Mucosa of descending colon (tissue), 3 donors: Measurements from ENCODE around the gene TRIM62. TPM values are rescaled to one million over a fixed set of nuclear protein-coding genes. Genes with fewer than 3 reads are reported as not detected.
"Not testable (repeated sequence)": the region's sequence is repeated elsewhere in the genome, so short reads cannot be mapped to it uniquely, and the experiment has no call there.

Source experiments
- ATAC-seq: fragments of 200-7000 bp; cut with Tn5 transposase; one replicate; pipeline ENCODE4 v1.9.1; 2020; ENCODE audit warnings: mild to moderate bottlenecking, moderate library complexity
- DNase-seq, 3 donors: peaks; one replicate each; pipeline ENCODE4 v3.0.0-alpha.2; 2020
- H3K36me3 ChIP-seq: fragments of 200-600 bp; one replicate; pipeline ENCODE4 v1.8.0; 2021; ENCODE audit warnings: low read depth, mild to moderate bottlenecking
- H3K4me1 ChIP-seq: fragments of 200-600 bp; one replicate; pipeline ENCODE4 v1.8.0; 2021; ENCODE audit warnings: low read depth, mild to moderate bottlenecking
- H3K4me3 ChIP-seq: fragments of 200-600 bp; one replicate; pipeline ENCODE4 v1.8.0; 2021; ENCODE audit warnings: mild to moderate bottlenecking
- H3K9me3 ChIP-seq: fragments of 200-600 bp; one replicate; pipeline ENCODE4 v1.8.0; 2021; ENCODE audit warnings: mild to moderate bottlenecking
- CTCF ChIP-seq: fragments of 200-600 bp; IDR thresholded peaks from one replicate; pipeline ENCODE4 v1.8.0; 2022; ENCODE audit warnings: antibody characterized with exemption, mild to moderate bottlenecking
- intact Hi-C, 2 donors: fragments of 100-400 bp; cut with DNase I in 1 of 2; cut with micrococcal nuclease in 1 of 2; formaldehyde crosslinking; loops; one replicate each; pipeline versions ENCODE4 v1.11.0 to v1.11.1; 2022; cut with DNase I, micrococcal nuclease
- total RNA-seq, 3 donors: library from RNA; stranded (reverse); fragmentation: NEBNext Ultra II Directional in 2 of 3; extraction: Animal tissue kit (Norgen Biotek cat#: 25700) in 2 of 3; gene quantifications; one replicate each; pipeline versions ENCODE4 v1.2.1 to v1.2.4, GENCODE V29; 2021 to 2023
- donor health status: DM: no; HTN: no; CAD: no; lungs with moderate emphysema.
- donor health status: DM: no; HTN: no; CAD: no.
- donor health status: DM: no; HTN: yes; CAD: no.

The TRIM62 gene
- total RNA-seq, 3 donors from 2014 or later = 5.0 to 9.3 (median 5.2) TPM

- Histone ChIP-seq H3K4me3 (no peak overlapping the region), H3K9me3 (no peaks in the 10 kb centered on the region), H3K4me1 (no peaks in the 10 kb centered on the region), H3K36me3 (no peaks in the 10 kb centered on the region)
- no peak for TF ChIP-seq CTCF
- intact Hi-C loops = no loop called here
- DNase-seq (no peak), ATAC-seq (no peak)
Observed at GRCh38 chr1:33140153-33141149, 41.4 kb downstream of the TRIM62 start.

GRCh38 chr1:33137800-33138199, 44.0 kb downstream of the TRIM62 start:
- ATAC-seq = no peak

GRCh38 chr1:33136041-33136440, 45.8 kb downstream of the TRIM62 start:
- H3K9me3 ChIP-seq, DNase-seq, intact Hi-C loops: not testable (repeated sequence)

More at GRCh38 chr1:33137800-33138199, 44.0 kb downstream of the TRIM62 start:
- peak in 1 of 3 donors; percentile 13 for DNase-seq
- H3K4me1 ChIP-seq = no peaks in the 10 kb centered on the region
- no peaks in the 10 kb centered on the region for H3K36me3 ChIP-seq
- intact Hi-C loops = no loop called here
- no peak for TF ChIP-seq CTCF
- no peak overlapping the region for H3K4me3 ChIP-seq
- no peaks in the 10 kb centered on the region for H3K9me3 ChIP-seq

GRCh38 chr1:33133478-33134105, 48.3 kb downstream of the TRIM62 start:
- no peak for TF ChIP-seq CTCF
- DNase-seq = no peak
- H3K9me3 ChIP-seq = no peaks in the 10 kb centered on the region
- no peaks in the 10 kb centered on the region for H3K4me1 ChIP-seq
- no peaks in the 10 kb centered on the region for H3K36me3 ChIP-seq
- intact Hi-C loops = no loop called here
- ATAC-seq = no peak
- H3K4me3 ChIP-seq = no peak overlapping the region

More at GRCh38 chr1:33136041-33136440, 45.8 kb downstream of the TRIM62 start:
- not testable (repeated sequence) for ATAC-seq, H3K4me3 ChIP-seq, H3K4me1 ChIP-seq, H3K36me3 ChIP-seq

- no peak for TF ChIP-seq CTCF
- Histone ChIP-seq H3K4me1 (no peaks in the 10 kb centered on the region), H3K36me3 (no peaks in the 10 kb centered on the region), H3K9me3 (no peaks in the 10 kb centered on the region), H3K4me3 (no peak overlapping the region)
- DNase-seq (no peak), ATAC-seq (no peak)
- intact Hi-C loops = no loop called here
Observed at GRCh38 chr1:33132549-33132948, 49.3 kb downstream of the TRIM62 start.

GRCh38 chr1:33131191-33131590, 50.7 kb downstream of the TRIM62 start:
- DNase-seq (no peak), ATAC-seq (no peak)
- intact Hi-C loops = no loop called here
- no peaks in the 10 kb centered on the region for H3K36me3 ChIP-seq
- H3K4me3 ChIP-seq = no peak overlapping the region
- no peaks in the 10 kb centered on the region for H3K9me3 ChIP-seq
- TF ChIP-seq CTCF = no peak
- H3K4me1 ChIP-seq = peaks cover 4% of the 10 kb centered on the region
